ENCODE data around the gene MXD4. TPM values are rescaled to one million over a fixed set of nuclear protein-coding genes. Genes with fewer than 3 reads are reported as not detected.

Gene MXD4
- total and polyA plus RNA-seq, 2 donors (not counting 1 experiment from before 2014, with no cell fraction given), result 67.3 to 75.3 TPM

GRCh38 chr4:2259541-2260343, 2.2 kb downstream of the MXD4 start:
- no peak overlapping the region for H3K27ac ChIP-seq (ENCODE audit: low read length in 2 of 2)
- 92% methylated on average over 15 of the region's 15 CpGs for WGBS (ENCODE audit: insufficient coverage)
- CTCF ChIA-PET, result interaction anchor here (1.3 kb wide), 1 partner anchor 31 kb away, joined by 3 read pairs; no protein-coding TSS in a partner anchor
- H3K27me3 Mint-ChIP-seq, result no peaks in the 10 kb centered on the region
- POLR2A ChIA-PET, result interaction anchor here (1.0 kb wide), 2 partner anchors 18 to 31 kb away, joined by 3 to 8 read pairs; partner anchors contain the start of genes HAUS3 and POLN
- no peaks in the 10 kb centered on the region for H3K9me3 Mint-ChIP-seq (ENCODE audit: insufficient read depth)
- H4K20me1 ChIP-seq (ENCODE audit: control insufficient read depth, insufficient read depth, low read length, poor library complexity, severe bottlenecking), result peaks cover 65% of the 10 kb centered on the region
- H3K9me3 ChIP-seq (ENCODE audit: control extremely low read depth in 1 of 3, control insufficient read depth in 2 of 3, insufficient read depth in 1 of 3, low read length in 2 of 3), result no peaks in the 10 kb centered on the region
- TF ChIP-seq, protein P1, sequence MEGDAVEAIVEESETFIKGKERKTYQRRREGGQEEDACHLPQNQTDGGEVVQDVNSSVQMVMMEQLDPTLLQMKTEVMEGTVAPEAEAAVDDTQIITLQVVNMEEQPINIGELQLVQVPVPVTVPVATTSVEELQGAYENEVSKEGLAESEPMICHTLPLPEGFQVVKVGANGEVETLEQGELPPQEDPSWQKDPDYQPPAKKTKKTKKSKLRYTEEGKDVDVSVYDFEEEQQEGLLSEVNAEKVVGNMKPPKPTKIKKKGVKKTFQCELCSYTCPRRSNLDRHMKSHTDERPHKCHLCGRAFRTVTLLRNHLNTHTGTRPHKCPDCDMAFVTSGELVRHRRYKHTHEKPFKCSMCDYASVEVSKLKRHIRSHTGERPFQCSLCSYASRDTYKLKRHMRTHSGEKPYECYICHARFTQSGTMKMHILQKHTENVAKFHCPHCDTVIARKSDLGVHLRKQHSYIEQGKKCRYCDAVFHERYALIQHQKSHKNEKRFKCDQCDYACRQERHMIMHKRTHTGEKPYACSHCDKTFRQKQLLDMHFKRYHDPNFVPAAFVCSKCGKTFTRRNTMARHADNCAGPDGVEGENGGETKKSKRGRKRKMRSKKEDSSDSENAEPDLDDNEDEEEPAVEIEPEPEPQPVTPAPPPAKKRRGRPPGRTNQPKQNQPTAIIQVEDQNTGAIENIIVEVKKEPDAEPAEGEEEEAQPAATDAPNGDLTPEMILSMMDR (IDR thresholded peaks at IDR 0.05), result no peak
- ATAC-seq (ENCODE audit: low read depth), result no peak
- H3K4me3 Mint-ChIP-seq, result peak overlapping the region; percentile 79
- no peak overlapping the region for H2AFZ ChIP-seq (ENCODE audit: insufficient read depth, low read depth, low read length, poor library complexity, severe bottlenecking)
- H3K4me1 Mint-ChIP-seq, result peaks cover 26% of the 10 kb centered on the region
- H3K27me3 ChIP-seq (replicated peaks in 1 of 4; ENCODE audit: control extremely low read depth in 1 of 4, control insufficient read depth in 3 of 4, insufficient read depth in 4 of 4, low read length in 3 of 4), result no peaks in the 10 kb centered on the region
- H3K27ac Mint-ChIP-seq, result peak overlapping the region; percentile 68
- no peak overlapping the region for H3K9ac ChIP-seq (ENCODE audit: low read length)
- peaks cover 56% of the 10 kb centered on the region for H3K79me2 ChIP-seq (ENCODE audit: control insufficient read depth, insufficient read depth, low read length)
- H3K4me2 ChIP-seq (replicated peaks; ENCODE audit: low read depth, low read length, poor library complexity, severe bottlenecking), result peak overlapping the region; percentile 99
- H3K4me1 ChIP-seq (ENCODE audit: control insufficient read depth in 2 of 2, insufficient read depth in 2 of 2, low read length in 2 of 2), result peaks cover 23 to 47% of the 10 kb centered on the region in 2 donors
- peaks cover 0 to 28% of the 10 kb centered on the region in 2 experiments for H3K36me3 ChIP-seq (replicated peaks in 1 of 2; ENCODE audit: control extremely low read depth in 1 of 2, control insufficient read depth in 1 of 2, extremely low read depth in 1 of 2, insufficient read depth in 2 of 2, low read length in 1 of 2)
- no peak for DNase-seq
- no peak overlapping the region for H3K4me3 ChIP-seq (ENCODE audit: control extremely low read depth in 1 of 5, extremely low read depth in 1 of 5, insufficient read depth in 1 of 5, low read depth in 2 of 5, low read length in 4 of 5)
- intact Hi-C loops (cut with micrococcal nuclease), result loop anchor here (10.0 kb wide), 1 partner anchor 435 kb away; no protein-coding TSS in a partner anchor

GRCh38 chr4:2259036-2259540, 2.8 kb downstream of the MXD4 start:
- ATAC-seq (ENCODE audit: low read depth) (no peak), DNase-seq (no peak)
- Histone ChIP-seq H3K36me3 (replicated peaks in 1 of 2; ENCODE audit: control extremely low read depth in 1 of 2, control insufficient read depth in 1 of 2, extremely low read depth in 1 of 2, insufficient read depth in 2 of 2, low read length in 1 of 2) (peaks cover 0 to 34% of the 10 kb centered on the region in 2 experiments), H3K4me2 (replicated peaks; ENCODE audit: low read depth, low read length, poor library complexity, severe bottlenecking) (peak overlapping the region; percentile 99), H3K4me1 (ENCODE audit: control insufficient read depth in 2 of 2, insufficient read depth in 2 of 2, low read length in 2 of 2) (peaks cover 23 to 44% of the 10 kb centered on the region in 2 donors), H3K79me2 (ENCODE audit: control insufficient read depth, insufficient read depth, low read length) (peaks cover 56% of the 10 kb centered on the region), H4K20me1 (ENCODE audit: control insufficient read depth, insufficient read depth, low read length, poor library complexity, severe bottlenecking) (peaks cover 69% of the 10 kb centered on the region), H3K4me3 (ENCODE audit: control extremely low read depth in 1 of 5, extremely low read depth in 1 of 5, insufficient read depth in 1 of 5, low read depth in 2 of 5, low read length in 4 of 5) (no peak overlapping the region), H2AFZ (ENCODE audit: insufficient read depth, low read depth, low read length, poor library complexity, severe bottlenecking) (no peak overlapping the region), H3K9ac (ENCODE audit: low read length) (no peak overlapping the region), H3K27me3 (replicated peaks in 1 of 4; ENCODE audit: control extremely low read depth in 1 of 4, control insufficient read depth in 3 of 4, insufficient read depth in 4 of 4, low read length in 3 of 4) (no peaks in the 10 kb centered on the region), H3K9me3 (ENCODE audit: control extremely low read depth in 1 of 3, control insufficient read depth in 2 of 3, insufficient read depth in 1 of 3, low read length in 2 of 3) (no peaks in the 10 kb centered on the region), H3K27ac (ENCODE audit: low read length in 2 of 2) (no peak overlapping the region)
- Mint-ChIP-seq H3K9me3 (ENCODE audit: insufficient read depth) (no peaks in the 10 kb centered on the region), H3K4me1 (peaks cover 26% of the 10 kb centered on the region), H3K27ac (no peak overlapping the region), H3K27me3 (no peaks in the 10 kb centered on the region), H3K4me3 (no peak overlapping the region)
- POLR2A ChIA-PET, result interaction anchor here (1.0 kb wide), 1 partner anchor 32 kb away, joined by 3 read pairs; no protein-coding TSS in a partner anchor
- CTCF ChIA-PET, result interaction anchor here (2.8 kb wide), 1 partner anchor 38 kb away, joined by 9 read pairs; no protein-coding TSS in a partner anchor
- intact Hi-C loops (cut with micrococcal nuclease), result no loop called here
- TF ChIP-seq, protein P1 (IDR thresholded peaks at IDR 0.05), result no peak
- no peak for TF ChIP-seq EZH2 (IDR thresholded peaks at IDR 0.05; ENCODE audit: borderline replicate concordance, insufficient read depth, low read depth, low read length, poor library complexity, severe bottlenecking)
- WGBS (ENCODE audit: insufficient coverage), result 96% methylated on average over 13 of the region's 13 CpGs

Data from B cell (primary cell).